HepG2 (cell line): ENCODE measurements around the gene DCTN2. TPM values are rescaled to one million over a fixed set of nuclear protein-coding genes. Genes with fewer than 3 reads are reported as not detected.

Source experiments
- CBFB ChIP-seq: sonication (generic); formaldehyde crosslinking; IDR thresholded peaks from 2 replicates; pipeline ENCODE4 v1.4.0; 2020; ENCODE audit warnings: missing genetic modification reagents
- CENPBD1 ChIP-seq: sonication (generic); formaldehyde crosslinking; IDR thresholded peaks from 2 replicates; pipeline ENCODE4 v1.8.0; 2022; ENCODE audit warnings: missing genetic modification reagents, low read depth, mild to moderate bottlenecking, borderline replicate concordance
- DR1 ChIP-seq: sonication (generic); formaldehyde crosslinking; IDR thresholded peaks from 2 replicates; pipeline ENCODE4 v1.8.0; 2021; ENCODE audit warnings: mild to moderate bottlenecking, missing genetic modification reagents, inconsistent platforms
- DRAP1 ChIP-seq: IDR thresholded peaks from 2 replicates; pipeline ENCODE4 v1.6.1; 2016; ENCODE audit warnings: missing genetic modification reagents, missing compliant biosample characterization
- ETV5 ChIP-seq: IDR thresholded peaks from 2 replicates; pipeline ENCODE4 v1.6.1; 2018; ENCODE audit warnings: missing biosample characterization, missing genetic modification reagents, inconsistent platforms, borderline replicate concordance
- FOXJ3 ChIP-seq: sonication (generic); formaldehyde crosslinking; IDR thresholded peaks from 2 replicates; pipeline ENCODE4 v1.4.0; 2020; ENCODE audit warnings: missing genetic modification reagents, mild to moderate bottlenecking, borderline replicate concordance
- FOXK2 ChIP-seq: fragments of 450-650 bp; IDR thresholded peaks from 2 replicates; pipeline ENCODE4 v1.6.1; 2016
- GATAD2A ChIP-seq: IDR thresholded peaks from 2 replicates; pipeline ENCODE4 v1.6.1; 2016
- GLI4 ChIP-seq: sonication (generic); formaldehyde crosslinking; IDR thresholded peaks from 2 replicates; pipeline ENCODE4 v1.5.1; 2020; ENCODE audit warnings: missing genetic modification reagents, mild to moderate bottlenecking, moderate library complexity, borderline replicate concordance
- HNRNPK ChIP-seq: fragments of 200-400 bp; formaldehyde crosslinking; IDR thresholded peaks from 2 replicates; pipeline ENCODE4 v1.6.1; 2018; ENCODE audit warnings: low read length, low read depth, moderate library complexity, mild to moderate bottlenecking; ENCODE audit not compliant: poor library complexity, severe bottlenecking
- ISX ChIP-seq: sonication (generic); formaldehyde crosslinking; conservative IDR thresholded peaks from 2 replicates; pipeline ENCODE4 v1.5.0; 2020; ENCODE audit warnings: missing genetic modification reagents
- MEF2D ChIP-seq: sonication (generic); formaldehyde crosslinking; IDR thresholded peaks from 2 replicates; pipeline ENCODE4 v1.5.1; 2020; ENCODE audit warnings: mild to moderate bottlenecking, missing genetic modification reagents
- MEIS2 ChIP-seq: sonication (generic); formaldehyde crosslinking; IDR thresholded peaks from 2 replicates; pipeline ENCODE4 v1.9.0; 2021; ENCODE audit warnings: mild to moderate bottlenecking, missing genetic modification reagents
- NFKBIZ ChIP-seq: IDR thresholded peaks from 2 replicates; pipeline ENCODE4 v1.6.1; 2018; ENCODE audit warnings: missing genetic modification reagents, missing compliant biosample characterization
- PHF21A ChIP-seq: sonication (generic); formaldehyde crosslinking; IDR thresholded peaks from 2 replicates; pipeline ENCODE4 v1.5.0; 2020; ENCODE audit warnings: mild to moderate bottlenecking, missing genetic modification reagents
- POLR2AphosphoS5 ChIP-seq: IDR thresholded peaks from 2 replicates; pipeline ENCODE4 v1.6.1; 2012; ENCODE audit warnings: low read depth, low read length
- SIN3A ChIP-seq: IDR thresholded peaks from 2 replicates; pipeline ENCODE4 v1.6.1; 2011; ENCODE audit warnings: low read depth, mild to moderate bottlenecking, control low read depth, low read length, borderline replicate concordance
- SKIL ChIP-seq: sonication (generic); formaldehyde crosslinking; IDR thresholded peaks from 2 replicates; pipeline ENCODE4 v1.8.0; 2022; ENCODE audit warnings: missing genetic modification reagents, mild to moderate bottlenecking, moderate library complexity, borderline replicate concordance
- TBX3 ChIP-seq: fragments of 450-650 bp; IDR thresholded peaks from 2 replicates; pipeline ENCODE4 v1.6.1; 2017; ENCODE audit warnings: antibody characterized with exemption, mild to moderate bottlenecking, inconsistent platforms, borderline replicate concordance
- TP53 ChIP-seq: sonication (generic); formaldehyde crosslinking; conservative IDR thresholded peaks from 2 replicates; pipeline ENCODE4 v1.4.0; 2020; ENCODE audit warnings: missing genetic modification reagents
- U2AF2 ChIP-seq: fragments of 200-400 bp; formaldehyde crosslinking; IDR thresholded peaks from 2 replicates; pipeline ENCODE4 v1.6.1; 2017; ENCODE audit warnings: low read depth, mild to moderate bottlenecking, low read length
- WIZ ChIP-seq: sonication (generic); formaldehyde crosslinking; IDR thresholded peaks from 2 replicates; pipeline ENCODE4 v1.5.1; 2020; ENCODE audit warnings: mild to moderate bottlenecking, missing genetic modification reagents
- ZBTB43 ChIP-seq: sonication (generic); formaldehyde crosslinking; conservative IDR thresholded peaks from 2 replicates; pipeline ENCODE4 v1.4.0; 2020; ENCODE audit warnings: missing genetic modification reagents
- ZFP37 ChIP-seq: sonication (generic); formaldehyde crosslinking; IDR thresholded peaks from 2 replicates; pipeline ENCODE4 v1.4.0; 2020; ENCODE audit warnings: missing genetic modification reagents, borderline replicate concordance
- ZNF354B ChIP-seq: sonication (generic); formaldehyde crosslinking; IDR thresholded peaks from 2 replicates; pipeline ENCODE4 v1.8.0; 2022; ENCODE audit warnings: mild to moderate bottlenecking, missing genetic modification reagents
- ZNF546 ChIP-seq: sonication (generic); formaldehyde crosslinking; conservative IDR thresholded peaks from 2 replicates; pipeline ENCODE4 v1.8.1; 2023; ENCODE audit warnings: mild to moderate bottlenecking, missing genetic modification reagents
- ZNF792 ChIP-seq: IDR thresholded peaks from 2 replicates; pipeline ENCODE4 v1.6.1; 2016
- polyA plus RNA-seq, 8 experiments: library from polyadenylated mRNA; depleted of rRNA in 3 of 8; stranded (reverse) in 7 of 8; unstranded in 1 of 8; fragments of >200 nt; fragmentation: Illumina TruSeq in 4 of 8; extraction: Trizol in 4 of 8; gene quantifications; 2 replicates each; pipeline versions ENCODE4 v1.2.1 to v1.2.3, GENCODE V29; 2011 to 2016; ENCODE audit warnings: low read depth in 4 of 8, missing spikeins in 1 of 8, mixed read lengths in 1 of 8; ENCODE audit not compliant: insufficient read depth in 1 of 8
- total RNA-seq, 5 experiments: library from RNA; depleted of rRNA; stranded (reverse); fragments of >200 nt; fragmentation: Illumina TruSeq; extraction: Trizol; gene quantifications; 2 replicates each; pipeline ENCODE4 v1.2.3, GENCODE V29; 2016; ENCODE audit warnings: low read depth in 1 of 5

DCTN2 gene
- total and polyA plus RNA-seq, 2 of the 13 experiments (the other 11 are each of a cell fraction or from before 2014, with no cell fraction given), result 72.0 to 77.4 TPM

GRCh38 chr12:57522011-57522886 is 24.7 kb downstream of the DCTN2 start, which contains the start of gene MBD6 (continued):
- TF ChIP-seq ISX (no peak), PHF21A (CRISPR knock-in tag) (peak; percentile 74), MEIS2 (CRISPR knock-in tag) (peak; percentile 86; the same call in 1 of the 2 replicates), ZNF792 (CRISPR knock-in tag) (peak; percentile 26; the same call in 1 of the 2 replicates), HNRNPK (no peak), NFKBIZ (no peak; the same call in 1 of the 2 replicates), CENPBD1 (no peak), GLI4 (CRISPR knock-in tag) (no peak; the same call in 1 of the 2 replicates), SKIL (peak; percentile 77), GATAD2A (CRISPR knock-in tag) (peak; percentile 65; the same call in 1 of the 2 replicates), ZBTB43 (CRISPR knock-in tag) (peak; percentile 53; the same call in 1 of the 2 replicates), SIN3A (peak; percentile 94), TP53 (CRISPR knock-in tag) (no peak), TBX3 (peak; percentile 62), ZNF354B (no peak), ZNF546 (CRISPR knock-in tag) (0 out of 2 replicates have a peak, but pooled peaks have one; percentile 9), U2AF2 (0 out of 2 replicates have a peak, but pooled peaks have one; percentile 60), ETV5 (0 out of 2 replicates have a peak, but pooled peaks have one; percentile 9), CBFB (CRISPR knock-in tag) (peak; percentile 91), POLR2AphosphoS5 (peak; percentile 29; the same call in 1 of the 2 replicates), DR1 (CRISPR knock-in tag) (peak; percentile 35; the same call in 1 of the 2 replicates), ZFP37 (no peak), DRAP1 (CRISPR knock-in tag) (0 out of 2 replicates have a peak, but pooled peaks have one; percentile 26), MEF2D (CRISPR knock-in tag) (peak; percentile 60; the same call in 1 of the 2 replicates), FOXJ3 (CRISPR knock-in tag) (peak; percentile 78; the same call in 1 of the 2 replicates), WIZ (CRISPR knock-in tag) (no peak), FOXK2 (peak; percentile 71; the same call in 1 of the 2 replicates)
